ENCODE results near the gene PDGFA. TPM values are rescaled to one million over a fixed set of nuclear protein-coding genes. Genes with fewer than 3 reads are reported as not detected.

The PDGFA gene
- total RNA-seq, 2 experiments from 2014 or later: not detected

GRCh38 chr7:474605-475424, 44.8 kb downstream of the PDGFA start:
- Histone ChIP-seq H3K4me1 (ENCODE audit: insufficient read depth, low read length, poor library complexity, severe bottlenecking) (no peaks in the 10 kb centered on the region), H2AFZ (ENCODE audit: low read length) (no peak overlapping the region), H4K20me1 (ENCODE audit: insufficient read depth, low read length) (no peaks in the 10 kb centered on the region), H3K4me2 (ENCODE audit: low read length) (no peak overlapping the region), H3K36me3 (ENCODE audit: insufficient read depth, low read length) (no peaks in the 10 kb centered on the region), H3K9me3 (ENCODE audit: low read length) (no peaks in the 10 kb centered on the region), H3K27ac (ENCODE audit: low read depth, low read length, poor library complexity, severe bottlenecking) (no peak overlapping the region), H3K9me2 (ENCODE audit: insufficient read depth, low read length) (no peaks in the 10 kb centered on the region), H3K4me3 (ENCODE audit: low read depth, low read length, poor library complexity, severe bottlenecking) (no peak overlapping the region), H3K79me2 (ENCODE audit: insufficient read depth, low read depth, low read length) (no peaks in the 10 kb centered on the region)
- no peak for TF ChIP-seq CTCF (conservative IDR thresholded peaks at IDR 0.05; ENCODE audit: low read length)
- TF ChIP-seq EZH2phosphoT487 (IDR thresholded peaks at IDR 0.05; ENCODE audit: borderline replicate concordance, low read depth, low read length): no peak
- DNase-seq (ENCODE audit: low spot score): no peak
- ChIA-PET CTCF (ENCODE audit: unreplicated experiment) (no interaction called here), POLR2A (no interaction called here)
- BruUV-seq (replicated peaks): no TSS peak
- intact Hi-C loops (cut with micrococcal nuclease; ENCODE audit: unreplicated experiment): no loop called here

- no peak overlapping the region for H2AFZ ChIP-seq (ENCODE audit: low read length)
- no peaks in the 10 kb centered on the region for H3K36me3 ChIP-seq (ENCODE audit: insufficient read depth, low read length)
- ChIA-PET CTCF (ENCODE audit: unreplicated experiment) (no interaction called here), POLR2A (no interaction called here)
- DNase-seq (ENCODE audit: low spot score): no peak
- H3K79me2 ChIP-seq (ENCODE audit: insufficient read depth, low read depth, low read length): no peaks in the 10 kb centered on the region
- no peaks in the 10 kb centered on the region for H3K9me2 ChIP-seq (ENCODE audit: insufficient read depth, low read length)
- H4K20me1 ChIP-seq (ENCODE audit: insufficient read depth, low read length): no peaks in the 10 kb centered on the region
- TF ChIP-seq EZH2phosphoT487 (IDR thresholded peaks at IDR 0.05; ENCODE audit: borderline replicate concordance, low read depth, low read length) (no peak), CTCF (conservative IDR thresholded peaks at IDR 0.05; ENCODE audit: low read length) (no peak)
- H3K4me3 ChIP-seq (ENCODE audit: low read depth, low read length, poor library complexity, severe bottlenecking): no peak overlapping the region
- intact Hi-C loops (cut with micrococcal nuclease; ENCODE audit: unreplicated experiment): no loop called here
- no TSS peak for BruUV-seq (replicated peaks)
- H3K9me3 ChIP-seq (ENCODE audit: low read length): no peaks in the 10 kb centered on the region
- H3K27ac ChIP-seq (ENCODE audit: low read depth, low read length, poor library complexity, severe bottlenecking): no peak overlapping the region
- H3K4me1 ChIP-seq (ENCODE audit: insufficient read depth, low read length, poor library complexity, severe bottlenecking): no peaks in the 10 kb centered on the region
- no peak overlapping the region for H3K4me2 ChIP-seq (ENCODE audit: low read length)
Observed at GRCh38 chr7:473870-474604, 45.6 kb downstream of the PDGFA start.
